OCI-LY3 (cell line): ENCODE measurements around the gene EFNB1.

Source experiments
- H2AFZ ChIP-seq: fragments of 200-600, 300-600 bp; shearing (Covaris generic); 2 replicates; pipeline ENCODE4 v1.6.0; 2014; ENCODE audit warnings: antibody characterized with exemption, low read depth, low read length
- H3K27ac ChIP-seq: fragments of 200-600, 300-600 bp; sonication (generic); 2 replicates; pipeline ENCODE4 v1.5.1; 2014; ENCODE audit warnings: mild to moderate bottlenecking, low read length, moderate library complexity, mixed read lengths
- H3K27me3 ChIP-seq: fragments of 200-600, 300-600 bp; sonication (generic); 2 replicates; pipeline ENCODE4 v1.6.1; 2014; ENCODE audit warnings: low read depth, low read length, mixed read lengths
- H3K36me3 ChIP-seq: fragments of 200-600, 300-600 bp; sonication (generic); replicated peaks from 2 replicates; pipeline ENCODE3; 2014; ENCODE audit warnings: low read depth, low read length, mixed read lengths
- H3K4me1 ChIP-seq: fragments of 300-600, 200-600 bp; sonication (generic); 2 replicates; pipeline ENCODE4 v1.6.1; 2014; ENCODE audit warnings: low read length, mixed read lengths
- H3K4me2 ChIP-seq: fragments of 200-600, 300-600 bp; sonication (generic); 2 replicates; pipeline ENCODE4 v1.6.1; 2014; ENCODE audit warnings: low read length, mixed read lengths
- H3K4me3 ChIP-seq: fragments of 300-600, 200-600 bp; sonication (generic); 2 replicates; pipeline ENCODE4 v1.5.1; 2014; ENCODE audit warnings: antibody characterized with exemption, mild to moderate bottlenecking, low read length, moderate library complexity
- H3K79me2 ChIP-seq: fragments of 300-600, 200-600 bp; shearing (Covaris generic); 2 replicates; pipeline ENCODE4 v1.6.1; 2014; ENCODE audit warnings: mild to moderate bottlenecking, low read length, mixed read lengths
- H3K9ac ChIP-seq: fragments of 300-600, 200-600 bp; shearing (Covaris generic); 2 replicates; pipeline ENCODE4 v1.6.0; 2014; ENCODE audit warnings: mild to moderate bottlenecking, low read length, moderate library complexity
- H3K9me3 ChIP-seq: fragments of 200-600, 300-600 bp; shearing (Covaris generic); 2 replicates; pipeline ENCODE4 v1.6.1; 2014; ENCODE audit warnings: low read length, mixed read lengths; ENCODE audit not compliant: insufficient read depth
- H4K20me1 ChIP-seq: fragments of 200-600, 300-600 bp; sonication (generic); 2 replicates; pipeline ENCODE4 v1.6.1; 2016; ENCODE audit warnings: low read length, mixed read lengths; ENCODE audit not compliant: insufficient read depth
- CTCF ChIP-seq: fragments of 200-600, 300-600 bp; sonication (generic); IDR thresholded peaks from 2 replicates; pipeline ENCODE4 v1.5.1; 2014; ENCODE audit warnings: antibody characterized with exemption, low read length, low read depth
- EZH2phosphoT487 ChIP-seq: fragments of 200-600 bp; shearing (Covaris generic); IDR thresholded peaks from 2 replicates; pipeline ENCODE4 v1.6.1; 2018; ENCODE audit warnings: antibody characterized with exemption, mixed run types, low read depth

The EFNB1 gene

GRCh38 chrX:68889249-68889648, 60.4 kb downstream of the EFNB1 start:
- H4K20me1 ChIP-seq: no peaks in the 10 kb centered on the region
- no peaks in the 10 kb centered on the region for H3K36me3 ChIP-seq
- H3K27me3 ChIP-seq: peaks cover 7% of the 10 kb centered on the region
- TF ChIP-seq CTCF (no peak), EZH2phosphoT487 (no peak)
- peak overlapping the region; percentile 32 for H3K4me2 ChIP-seq
- peak overlapping the region; percentile 23; the same call in 1 of the 2 replicates for H2AFZ ChIP-seq
- H3K4me1 ChIP-seq: peaks cover 11% of the 10 kb centered on the region
- H3K9ac ChIP-seq: no peak overlapping the region
- H3K27ac ChIP-seq: no peak overlapping the region
- H3K9me3 ChIP-seq: no peaks in the 10 kb centered on the region
- 0 out of 2 replicates have a peak overlapping the region, but pooled peaks have one; percentile 18 for H3K4me3 ChIP-seq
- no peaks in the 10 kb centered on the region for H3K79me2 ChIP-seq
